GM18909 (cell line): Measurements from ENCODE around the gene ABITRAM.
A peak's percentile ranks its signal among the peaks of the same experiment; 100 is the strongest.
"Not testable (repeated sequence)": the region's sequence is repeated elsewhere in the genome, so short reads cannot be mapped to it uniquely, and the experiment has no call there.

ENCODE experiments used
- ATAC-seq: cut with Tn5 transposase; IDR thresholded peaks from one replicate; pipeline ENCODE4 v1.9.1; 2021; ENCODE audit warnings: mild to moderate bottlenecking; ENCODE audit not compliant: unreplicated experiment, poor library complexity

ABITRAM gene, protein sequence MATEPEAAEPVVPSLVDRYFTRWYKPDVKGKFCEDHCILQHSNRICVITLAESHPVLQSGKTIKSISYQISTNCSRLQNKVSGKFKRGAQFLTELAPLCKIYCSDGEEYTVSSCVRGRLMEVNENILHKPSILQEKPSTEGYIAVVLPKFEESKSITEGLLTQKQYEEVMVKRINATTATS

DNA sequence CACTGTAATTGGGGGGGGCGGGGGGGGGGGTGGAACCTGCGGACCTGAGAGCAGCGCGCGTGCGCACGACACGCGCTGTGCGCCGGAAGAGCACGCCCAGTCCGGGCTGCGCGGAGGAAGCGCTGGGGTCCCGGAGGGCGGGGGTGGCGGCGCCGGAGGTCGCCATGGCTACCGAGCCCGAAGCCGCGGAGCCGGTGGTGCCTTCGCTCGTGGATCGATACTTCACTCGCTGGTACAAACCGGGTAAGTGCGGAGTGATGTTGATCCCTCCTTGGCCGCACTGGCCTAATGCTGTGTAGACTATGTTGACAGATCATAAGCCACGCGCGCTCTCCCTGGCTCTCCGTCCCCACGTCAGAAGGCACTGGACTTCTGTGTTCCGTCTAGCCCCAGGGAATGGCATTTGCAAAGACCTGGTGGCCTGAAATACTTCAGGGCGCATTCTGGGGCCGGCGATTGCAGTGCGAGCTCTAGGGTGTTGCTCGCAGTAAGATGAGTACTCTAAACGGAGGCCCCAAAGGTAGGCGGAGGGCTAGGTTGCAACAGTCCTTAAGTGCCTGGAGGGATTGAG lies at the start of gene ABITRAM:
TSS of gene ABITRAM (plus strand) at position 78 of the 571 bp plus-strand sequence. CDS start at position 165, 87 bp downstream.
- ATAC-seq, result peak; percentile 82

DNA sequence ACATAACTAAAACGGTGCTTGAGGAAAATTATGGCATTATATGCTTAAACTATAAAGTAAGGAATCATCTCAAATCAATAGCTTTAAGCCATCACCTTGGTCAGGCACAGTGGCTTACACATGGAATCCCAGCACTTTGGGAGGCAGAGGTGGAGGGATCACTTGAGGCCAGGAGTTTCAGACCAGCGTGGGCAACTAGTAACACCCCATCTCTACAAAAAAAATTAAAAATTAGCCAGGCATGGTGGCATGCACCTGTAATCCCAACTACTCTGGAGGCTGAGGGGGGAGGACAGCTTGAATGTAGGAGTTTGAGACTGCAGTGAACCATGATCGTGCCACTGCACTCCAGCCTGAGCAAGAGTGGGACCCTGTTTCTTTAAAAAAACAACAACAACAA lies 49.5 kb upstream of the ABITRAM start:
- no peak for ATAC-seq

DNA sequence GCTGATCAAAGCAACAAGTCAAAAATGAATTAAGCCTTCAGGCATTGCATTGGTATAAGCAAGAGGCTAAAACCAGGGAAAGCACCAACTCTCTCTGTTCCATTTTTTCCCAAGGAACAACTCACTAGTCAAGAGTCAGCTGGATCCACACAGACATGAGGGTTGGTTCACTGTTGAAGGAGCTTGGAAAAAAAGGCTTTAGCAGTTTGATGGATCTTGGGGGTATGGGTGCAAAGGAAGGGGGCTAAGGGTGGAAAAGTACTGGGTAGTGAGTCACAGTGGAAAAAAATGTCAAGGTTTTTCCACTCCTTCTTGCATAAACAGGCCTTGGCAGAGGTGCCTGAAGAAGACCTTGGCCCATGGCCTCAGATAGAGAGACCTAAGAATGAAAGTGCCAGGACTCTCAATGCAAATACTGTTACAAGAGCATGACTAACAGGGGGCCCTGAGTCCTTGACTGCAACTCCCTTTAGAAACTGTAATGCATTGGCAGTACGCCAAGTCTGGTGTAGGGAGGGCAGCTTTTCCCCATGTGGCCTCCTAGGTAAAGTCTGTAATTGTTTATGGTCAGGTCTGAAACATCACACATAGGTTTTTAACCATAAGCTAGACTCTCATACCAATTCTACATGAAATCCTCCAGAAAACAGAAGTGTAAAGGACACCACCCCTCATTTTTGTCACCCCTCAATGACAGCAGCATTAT lies 48.4 kb upstream of the ABITRAM start:
- ATAC-seq, result peak; percentile 98

DNA sequence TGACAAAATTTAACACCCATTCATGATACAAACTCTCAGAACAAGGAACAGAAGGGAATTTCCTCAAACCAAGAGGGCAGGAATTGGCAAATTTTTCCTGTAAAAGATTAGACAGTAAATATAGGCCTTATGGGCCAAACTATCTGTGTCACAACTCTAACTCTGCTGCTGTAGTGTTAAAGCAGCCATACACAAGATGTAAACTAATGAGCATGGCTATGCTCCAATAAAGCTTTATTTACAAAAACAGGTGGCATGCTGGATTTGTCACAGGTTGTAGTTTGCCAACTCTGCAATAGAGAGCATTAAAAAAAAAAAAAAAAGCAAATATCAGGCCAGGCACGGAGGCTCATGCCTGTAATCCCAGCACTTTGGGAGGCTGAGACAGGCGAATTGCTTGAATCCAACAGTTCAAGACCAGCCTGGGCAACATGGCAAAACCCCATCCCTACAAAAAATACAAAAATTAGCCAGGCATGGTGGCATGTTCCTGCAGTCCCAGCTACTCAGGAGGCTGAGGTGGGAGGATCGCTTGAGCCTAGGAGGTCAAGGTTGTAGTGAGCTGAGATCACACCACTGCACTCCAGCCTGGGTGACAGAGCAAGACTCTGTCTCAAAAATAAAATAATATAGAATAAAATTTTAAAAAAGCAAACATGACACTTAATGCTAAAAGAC lies 47.5 kb upstream of the ABITRAM start:
- ATAC-seq, result not testable (repeated sequence)

DNA sequence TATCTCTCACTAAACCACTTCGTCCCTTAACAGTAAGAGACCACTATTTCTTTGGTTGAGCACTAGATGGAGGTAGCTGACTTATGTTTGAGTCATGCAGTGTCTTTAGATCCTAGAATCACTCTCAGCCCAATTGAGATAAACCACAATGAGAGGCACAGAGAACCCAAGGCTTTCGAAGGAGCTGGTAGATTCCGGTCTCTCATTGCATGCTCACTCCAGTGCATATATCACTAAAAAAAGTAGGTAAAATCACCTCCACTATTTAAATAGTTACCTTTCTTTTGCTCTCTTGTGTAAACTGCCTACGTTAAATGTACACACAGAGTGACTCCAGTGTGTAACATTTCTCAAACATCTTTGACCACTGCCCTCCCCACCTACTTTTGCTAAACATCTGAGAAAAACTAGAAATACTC lies 44.5 kb upstream of the ABITRAM start:
- ATAC-seq, result no peak

DNA sequence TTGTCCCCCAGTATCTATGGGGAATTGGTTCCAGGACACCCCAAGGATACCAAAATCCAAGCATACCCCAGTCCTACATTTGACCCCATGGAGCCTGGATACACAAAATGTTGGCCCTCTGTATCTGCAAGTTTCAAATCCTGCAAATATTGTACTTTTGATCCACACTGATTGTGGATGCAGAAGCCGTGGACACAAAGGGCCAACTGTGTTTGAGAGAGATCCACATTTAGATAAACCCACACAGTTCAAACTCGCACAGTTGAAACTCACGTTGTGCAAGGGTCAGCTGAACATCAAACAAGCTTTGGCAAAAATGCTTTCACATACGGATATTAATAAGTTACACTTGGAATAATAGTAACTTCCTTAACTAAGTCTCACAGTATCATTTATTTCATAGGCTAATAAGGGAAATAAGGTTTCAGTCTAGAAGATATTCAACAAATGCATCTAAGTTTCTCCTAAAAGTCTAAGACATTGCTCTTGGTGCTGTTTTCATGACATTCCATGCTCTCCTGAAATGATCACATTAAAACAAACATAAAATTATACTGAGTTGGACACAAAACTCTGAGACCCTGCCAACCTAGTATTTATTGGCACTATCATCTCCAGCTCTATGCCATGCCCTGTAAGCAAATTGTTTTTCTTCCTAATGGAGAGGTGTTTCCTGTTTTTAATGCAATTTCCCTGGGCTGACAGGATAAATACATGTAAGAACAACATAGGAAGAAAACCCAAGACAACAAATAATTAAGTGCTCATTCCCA lies 39.8 kb upstream of the ABITRAM start:
- ATAC-seq, result no peak

DNA sequence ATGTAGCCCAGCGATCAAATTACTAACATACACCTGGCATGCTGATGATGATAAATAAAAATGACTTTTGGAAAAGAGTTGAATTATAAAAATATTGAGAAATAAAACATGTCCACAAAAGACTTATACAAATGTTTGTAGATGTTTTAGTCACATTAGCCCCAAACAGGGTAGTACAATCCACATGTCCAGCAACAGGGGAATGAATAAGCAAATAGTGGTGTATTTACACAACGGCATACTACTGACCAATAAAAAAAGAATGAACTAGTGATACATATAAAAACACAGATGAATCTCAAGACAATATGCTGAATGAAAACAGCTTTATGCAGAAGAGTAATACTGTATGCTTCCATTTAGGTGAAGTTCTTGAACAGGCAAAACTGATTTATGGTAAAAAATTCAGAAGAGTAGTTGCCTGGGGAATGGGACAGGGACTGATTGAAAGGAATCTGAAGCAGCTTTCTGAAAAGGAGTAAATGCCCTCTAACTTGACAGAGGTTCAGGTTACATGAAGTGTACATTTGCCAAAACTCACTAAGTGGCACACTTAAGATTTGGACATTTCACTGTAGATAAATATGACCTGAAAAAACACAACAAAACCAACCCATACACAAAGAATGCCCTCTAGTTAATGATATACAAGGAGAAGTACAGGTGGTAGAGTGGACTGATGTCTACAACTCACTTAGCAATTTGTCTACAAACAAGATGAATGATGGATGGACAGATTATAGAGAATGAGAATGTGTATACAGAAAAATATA lies 36.7 kb upstream of the ABITRAM start:
- no peak for ATAC-seq

DNA sequence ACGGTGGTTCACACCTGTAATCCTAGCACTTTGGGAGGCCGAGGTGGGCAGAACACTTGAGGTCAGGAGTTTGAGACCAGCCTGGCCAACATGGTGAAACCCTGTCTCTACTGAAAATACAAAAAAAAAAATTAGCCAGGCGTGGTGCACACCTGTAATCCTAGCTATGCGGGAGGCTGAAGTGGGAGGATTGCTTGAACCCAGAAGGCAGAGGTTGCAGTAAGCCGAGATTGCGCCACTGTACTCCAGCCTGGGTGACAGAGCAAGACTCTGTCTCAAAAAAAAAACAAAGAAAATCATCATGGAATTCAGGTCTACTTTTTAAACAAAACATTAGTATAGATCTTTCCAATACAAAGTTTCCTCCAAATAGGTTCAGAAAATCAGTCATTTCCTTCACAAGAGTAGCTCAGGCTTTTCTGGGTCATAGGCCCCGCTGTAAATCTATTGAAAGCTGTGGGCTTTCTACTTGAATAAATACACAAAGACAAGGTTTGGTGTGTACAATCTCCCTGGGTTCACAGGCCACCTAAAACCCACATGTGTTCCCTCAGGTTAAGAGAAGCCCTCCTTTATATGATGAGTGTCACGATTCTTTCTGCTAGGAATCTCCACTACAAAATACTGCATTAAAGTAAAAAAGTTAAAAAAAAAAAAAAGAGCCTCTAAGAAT lies 35.0 kb upstream of the ABITRAM start:
- not testable (repeated sequence) for ATAC-seq

DNA sequence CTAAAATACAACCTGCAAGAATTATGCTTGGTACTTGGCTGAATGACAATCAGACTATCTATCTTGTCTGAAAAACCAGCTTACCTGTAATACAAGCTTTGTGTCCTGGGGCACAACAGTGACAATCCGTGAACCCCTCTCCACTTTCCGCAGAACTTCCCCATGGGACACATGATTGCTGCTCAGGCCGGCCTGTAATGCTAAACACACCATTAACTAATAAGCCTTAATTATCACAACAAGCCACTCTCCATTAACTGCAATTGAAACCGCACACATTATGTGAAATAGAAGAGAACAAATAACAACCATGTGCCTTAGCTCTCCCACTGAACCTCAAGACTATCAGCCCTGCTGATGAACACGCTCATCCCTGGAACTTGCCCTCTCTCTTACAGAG lies 34.0 kb upstream of the ABITRAM start:
- no peak for ATAC-seq

DNA sequence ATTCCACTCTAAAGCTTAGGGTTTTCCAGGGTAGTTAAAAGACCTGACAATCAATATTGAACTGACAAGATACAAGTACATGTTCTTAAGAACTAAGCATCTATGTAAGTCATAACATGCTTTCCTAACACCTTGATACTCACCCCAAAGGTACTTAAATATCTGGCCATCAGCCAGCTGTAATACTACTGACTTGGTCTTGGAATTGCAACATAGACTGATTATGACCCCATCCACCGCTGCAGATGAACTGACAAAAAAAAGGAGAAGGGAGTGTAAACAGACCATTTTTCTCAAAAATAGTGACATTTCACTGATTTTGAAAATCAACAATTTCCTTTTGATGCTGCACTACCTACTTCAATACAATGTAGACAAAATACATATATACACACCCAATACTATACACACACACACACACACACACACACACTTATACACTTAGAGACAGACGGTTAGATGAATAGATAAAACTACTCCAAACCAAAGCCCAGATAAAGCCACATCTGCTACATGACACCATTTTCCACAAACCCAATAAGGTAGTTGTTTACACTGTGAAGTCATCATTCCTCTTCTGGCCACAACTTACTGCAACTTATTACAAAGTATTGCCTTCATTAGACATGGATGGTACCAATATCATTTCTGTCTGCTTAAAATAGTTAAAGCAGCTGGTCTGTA lies 30.6 kb upstream of the ABITRAM start:
- ATAC-seq, result no peak

DNA sequence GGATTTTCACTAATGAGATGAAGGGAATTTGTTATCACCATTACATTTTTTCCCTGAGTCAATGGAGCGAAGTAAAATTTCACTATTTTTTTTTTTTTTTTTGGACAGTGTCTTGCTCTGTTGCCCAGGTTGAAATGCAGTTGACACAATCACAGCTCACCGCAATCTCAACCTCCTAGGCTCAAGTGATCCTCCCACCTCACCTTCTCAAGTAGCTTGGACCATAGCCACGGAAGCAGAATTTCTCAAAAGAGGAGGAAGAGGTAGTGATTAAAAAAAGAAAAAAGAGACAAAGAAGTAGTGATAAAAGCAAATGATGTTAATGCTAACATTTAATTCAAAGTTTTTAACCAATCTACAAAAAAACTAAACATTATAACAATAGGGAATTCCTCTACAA lies 30.0 kb upstream of the ABITRAM start:
- ATAC-seq, result no peak

DNA sequence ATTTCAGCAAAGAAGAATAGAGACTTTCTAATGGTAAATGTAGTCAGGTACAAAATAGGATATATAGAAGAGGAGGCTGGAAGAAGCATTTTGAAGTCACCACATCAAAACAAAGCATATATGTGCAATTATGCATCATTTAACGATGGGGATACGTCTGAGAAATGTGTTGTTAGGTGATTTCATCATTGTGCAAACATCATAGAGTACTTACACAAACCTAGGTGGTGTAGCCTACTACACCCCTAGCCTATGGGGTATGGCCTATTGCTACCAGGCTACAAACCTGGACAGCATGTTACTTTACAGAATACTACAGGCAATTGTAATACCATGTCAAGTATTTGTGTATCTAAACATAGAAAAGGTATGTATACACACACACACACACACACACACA lies 28.7 kb upstream of the ABITRAM start:
- no peak for ATAC-seq

DNA sequence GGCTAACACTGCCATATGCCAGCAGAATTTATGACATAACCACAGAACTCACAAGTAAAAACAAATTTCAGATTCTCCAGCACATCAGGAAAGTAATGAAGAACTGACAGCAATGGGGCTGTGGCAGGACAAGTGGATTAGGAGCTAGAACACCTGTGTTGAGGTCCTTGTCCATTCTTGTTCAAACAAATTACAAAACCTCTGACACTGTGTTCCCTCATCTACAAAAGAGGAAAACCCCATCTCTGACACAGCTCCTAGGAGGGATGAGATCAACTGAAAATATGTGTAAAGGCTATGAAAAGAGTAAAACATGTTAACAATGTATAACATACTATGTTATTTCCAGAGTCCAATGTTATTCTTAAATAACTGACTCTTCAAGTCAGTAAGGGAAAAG lies 23.8 kb upstream of the ABITRAM start:
- ATAC-seq, result no peak

DNA sequence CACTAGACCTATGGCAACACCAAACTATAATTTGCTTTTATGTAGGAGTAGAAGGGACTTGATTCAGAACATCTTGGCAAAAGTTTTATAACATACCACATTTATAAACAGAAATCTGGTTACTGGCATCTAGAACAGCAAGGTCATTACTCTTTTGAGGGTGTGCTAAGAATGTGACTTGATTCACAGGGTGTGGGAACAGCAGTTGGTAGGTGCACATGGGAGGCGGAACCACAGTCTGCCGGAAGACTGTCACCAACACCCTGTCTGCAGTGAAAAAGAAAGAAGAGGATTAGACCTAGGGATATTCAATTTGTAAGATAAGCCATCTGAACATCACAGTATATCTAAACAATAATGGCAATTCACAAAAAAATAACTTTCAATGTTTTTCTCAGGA lies 23.3 kb upstream of the ABITRAM start:
- no peak for ATAC-seq

DNA sequence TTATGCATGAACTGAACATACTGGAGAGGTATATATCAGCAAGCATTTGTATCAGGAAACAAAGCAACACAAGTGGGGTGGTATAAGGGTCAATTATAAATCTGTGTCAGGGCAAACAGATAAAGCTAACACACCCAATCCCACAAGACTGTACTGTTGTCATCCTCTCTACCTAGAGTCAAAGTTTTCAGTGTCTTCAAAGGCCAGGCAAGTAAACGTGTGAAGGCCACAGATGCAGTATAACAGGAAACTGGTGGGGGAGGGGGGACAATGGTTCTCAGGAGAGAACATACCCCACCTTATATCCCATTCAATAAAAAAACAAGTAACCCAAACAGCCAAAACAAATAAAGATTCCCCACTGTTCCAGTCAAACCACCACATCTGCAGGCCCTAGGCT lies 22.4 kb upstream of the ABITRAM start:
- ATAC-seq, result no peak

DNA sequence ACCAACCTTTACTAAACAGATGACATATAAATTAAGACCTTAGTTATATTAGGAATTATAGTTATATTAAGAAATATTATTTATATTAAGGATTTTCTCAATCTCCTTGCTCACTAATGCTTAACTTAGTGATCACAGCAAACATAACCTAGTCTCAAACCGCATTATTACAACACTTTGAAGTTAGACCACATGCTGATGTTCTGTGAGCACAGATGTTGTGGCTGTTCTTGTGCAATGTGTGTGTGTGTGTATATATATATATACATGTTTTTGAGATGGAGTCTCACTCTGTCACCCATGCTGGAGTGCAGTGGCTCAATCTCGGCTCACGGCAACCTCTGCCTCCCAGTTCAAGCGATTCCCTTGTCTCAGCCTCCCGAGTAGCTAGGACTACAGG lies 20.8 kb upstream of the ABITRAM start:
- no peak for ATAC-seq

DNA sequence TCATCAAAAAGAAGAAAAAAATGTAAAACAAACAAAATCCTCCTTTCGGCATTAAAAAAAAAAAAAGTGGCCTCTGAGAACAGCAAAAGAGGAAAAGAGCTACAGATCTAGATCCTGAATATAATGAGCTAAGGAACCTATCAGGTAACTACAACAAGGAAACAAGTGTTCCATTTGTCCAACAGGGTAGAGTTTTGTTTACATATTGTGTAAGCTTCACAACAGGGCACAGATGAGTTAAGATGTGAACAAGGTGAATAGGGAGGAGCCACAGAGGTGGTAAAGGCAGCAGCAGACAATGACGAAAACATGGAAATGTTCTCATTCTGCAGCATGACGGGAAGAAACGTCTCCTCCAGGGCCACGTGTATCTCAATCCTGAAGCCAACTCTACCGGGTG lies 14.7 kb upstream of the ABITRAM start:
- ATAC-seq, result no peak

DNA sequence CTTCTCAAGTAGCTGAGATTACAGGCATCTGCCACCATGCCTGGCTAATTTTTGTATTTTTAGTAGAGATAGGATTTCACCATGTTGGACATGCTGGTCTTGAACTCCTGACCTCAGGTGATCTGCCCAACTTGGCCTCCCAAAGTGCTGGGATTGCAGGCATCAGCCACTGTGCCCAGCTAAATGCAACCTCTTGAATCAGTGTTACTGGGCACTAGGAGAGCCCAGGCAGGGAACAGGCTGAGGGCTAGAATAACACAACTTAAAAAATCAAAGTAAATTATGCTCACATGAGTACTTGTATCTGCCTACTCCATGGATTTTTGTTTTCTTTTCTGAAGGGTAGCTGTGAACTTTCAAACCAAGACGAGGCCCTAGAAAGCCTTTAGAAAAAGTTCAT lies 13.8 kb upstream of the ABITRAM start:
- not testable (repeated sequence) for ATAC-seq

DNA sequence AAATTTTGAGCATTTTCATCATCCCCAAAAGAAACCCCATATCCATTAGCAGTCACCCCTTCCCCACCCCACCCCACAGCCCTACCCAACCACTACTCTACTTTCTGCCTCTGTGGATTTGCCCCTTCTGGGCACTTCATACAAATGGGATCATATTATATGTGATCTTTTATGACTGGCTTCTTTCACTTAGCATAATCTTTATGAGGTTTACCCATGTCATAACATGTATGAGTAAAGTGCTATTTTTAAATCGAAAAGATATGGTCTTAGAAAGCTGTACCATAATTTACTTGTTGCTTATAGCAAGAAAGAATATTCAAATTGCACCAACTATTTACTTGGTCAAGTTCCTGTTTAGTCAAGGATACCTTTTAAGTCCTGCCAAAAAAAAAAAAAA lies 13.0 kb upstream of the ABITRAM start:
- ATAC-seq, result no peak
